ENCODE results near the gene CXCL12. TPM values are rescaled to one million over a fixed set of nuclear protein-coding genes. Genes with fewer than 3 reads are reported as not detected.

CXCL12 gene
- total RNA-seq, 1 donor from 2014 or later = 23.7 TPM

DNA sequence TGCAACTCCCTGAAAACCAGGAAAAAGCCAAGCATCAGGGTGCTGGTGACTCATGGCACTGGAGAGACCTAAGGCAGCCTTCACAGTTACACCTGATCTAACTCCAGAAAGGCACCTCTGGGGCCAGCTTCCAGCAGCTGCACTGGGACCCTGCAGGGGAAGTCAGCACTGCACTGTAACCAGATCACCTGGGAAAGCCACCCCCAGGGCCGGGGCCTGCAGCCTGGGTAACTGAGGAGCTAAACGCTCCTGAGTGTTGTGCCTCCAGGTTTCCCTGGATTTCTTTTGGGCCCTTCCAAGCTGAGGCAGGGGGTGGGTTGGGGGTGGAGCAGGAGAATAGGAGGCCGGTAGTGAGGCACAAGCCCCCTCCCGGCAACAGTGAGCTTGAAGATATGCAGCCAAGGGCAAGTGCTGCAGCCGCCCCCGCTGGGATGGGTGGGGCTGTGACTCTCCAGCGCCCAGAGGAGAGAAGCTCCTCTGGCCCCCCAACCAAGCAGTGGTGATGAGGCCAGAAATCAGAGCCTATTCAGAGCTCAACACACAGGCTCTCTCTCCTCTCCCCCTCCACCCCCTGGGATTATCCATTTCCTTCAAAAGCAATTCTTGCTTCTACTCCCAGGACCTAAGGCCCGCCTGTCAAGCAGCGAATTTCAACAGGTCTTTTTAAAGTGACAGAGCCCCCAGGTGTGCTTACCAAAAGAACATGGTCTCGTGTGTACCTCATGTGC lies 2.6 kb downstream of the CXCL12 start:
- peak overlapping the region; percentile 63 for H3K9ac ChIP-seq (ENCODE audit: low read length)
- TF ChIP-seq, protein P1, sequence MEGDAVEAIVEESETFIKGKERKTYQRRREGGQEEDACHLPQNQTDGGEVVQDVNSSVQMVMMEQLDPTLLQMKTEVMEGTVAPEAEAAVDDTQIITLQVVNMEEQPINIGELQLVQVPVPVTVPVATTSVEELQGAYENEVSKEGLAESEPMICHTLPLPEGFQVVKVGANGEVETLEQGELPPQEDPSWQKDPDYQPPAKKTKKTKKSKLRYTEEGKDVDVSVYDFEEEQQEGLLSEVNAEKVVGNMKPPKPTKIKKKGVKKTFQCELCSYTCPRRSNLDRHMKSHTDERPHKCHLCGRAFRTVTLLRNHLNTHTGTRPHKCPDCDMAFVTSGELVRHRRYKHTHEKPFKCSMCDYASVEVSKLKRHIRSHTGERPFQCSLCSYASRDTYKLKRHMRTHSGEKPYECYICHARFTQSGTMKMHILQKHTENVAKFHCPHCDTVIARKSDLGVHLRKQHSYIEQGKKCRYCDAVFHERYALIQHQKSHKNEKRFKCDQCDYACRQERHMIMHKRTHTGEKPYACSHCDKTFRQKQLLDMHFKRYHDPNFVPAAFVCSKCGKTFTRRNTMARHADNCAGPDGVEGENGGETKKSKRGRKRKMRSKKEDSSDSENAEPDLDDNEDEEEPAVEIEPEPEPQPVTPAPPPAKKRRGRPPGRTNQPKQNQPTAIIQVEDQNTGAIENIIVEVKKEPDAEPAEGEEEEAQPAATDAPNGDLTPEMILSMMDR (IDR thresholded peaks at IDR 0.05; ENCODE audit: insufficient read depth, low read depth, low read length) = no peak
- no peak for TF ChIP-seq EZH2 (IDR thresholded peaks at IDR 0.05; ENCODE audit: insufficient read depth, low read length)

DNA sequence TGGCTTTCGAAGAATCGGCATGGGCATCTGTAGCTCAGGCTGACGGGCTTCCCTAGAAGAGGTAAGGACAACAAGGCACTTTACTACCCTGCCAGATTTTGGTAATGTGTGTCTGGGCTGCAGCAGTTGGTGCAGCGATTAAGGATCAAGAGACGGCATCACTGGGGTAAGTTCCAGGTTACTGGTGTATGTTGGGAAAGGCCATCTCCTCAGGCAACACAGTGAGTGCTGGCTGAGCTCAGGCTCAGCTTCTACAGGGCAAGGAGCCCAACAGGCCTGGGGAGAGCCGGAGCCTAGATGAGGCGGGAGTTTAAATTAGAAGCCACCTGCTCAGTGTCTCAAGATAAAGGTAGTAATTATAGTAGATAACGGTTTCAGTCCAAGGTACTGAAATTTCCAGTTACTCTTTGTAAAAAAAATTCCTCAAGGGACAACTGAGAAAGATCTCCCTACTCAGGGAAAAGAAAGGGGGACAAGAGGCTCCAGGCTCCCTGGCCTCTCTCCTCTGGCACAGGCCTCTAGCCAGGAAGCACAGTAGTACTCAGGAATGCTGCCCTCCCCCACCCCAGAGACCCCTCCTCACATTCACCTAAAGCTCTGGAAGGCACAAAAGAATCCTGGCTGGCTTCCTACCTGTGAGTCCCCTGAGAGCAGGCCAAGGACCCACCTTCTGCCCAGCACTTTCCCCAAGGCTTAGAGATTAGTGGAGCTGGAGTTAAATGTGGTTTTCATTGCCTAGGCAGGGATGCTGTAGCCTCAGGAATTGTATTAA lies 3.9 kb downstream of the CXCL12 start:
- no peak overlapping the region for H3K4me3 Mint-ChIP-seq (ENCODE audit: unreplicated experiment)
- no peak for TF ChIP-seq EZH2 (IDR thresholded peaks at IDR 0.05; ENCODE audit: insufficient read depth, low read length)
- TF ChIP-seq, protein P1 (IDR thresholded peaks at IDR 0.05; ENCODE audit: insufficient read depth, low read depth, low read length) = no peak
- H3K27ac ChIP-seq (ENCODE audit: low read depth, low read length) = no peak overlapping the region

More for the DNA sequence above, 2.6 kb downstream of the CXCL12 start:
- FAIRE-seq = no peak
- Histone ChIP-seq H3K79me2 (ENCODE audit: insufficient read depth, low read length) (peaks cover 36% of the 10 kb centered on the region), H3K27me3 (ENCODE audit: insufficient read depth, low read length) (peaks cover 4% of the 10 kb centered on the region), H3K4me1 (ENCODE audit: insufficient read depth, low read length) (peaks cover 22% of the 10 kb centered on the region), H3K4me3 (ENCODE audit: insufficient read depth, low read depth, low read length) (peak overlapping the region; percentile 61), H3K9me3 (ENCODE audit: insufficient read depth, low read depth, low read length) (no peaks in the 10 kb centered on the region), H3K27ac (ENCODE audit: low read depth, low read length) (no peak overlapping the region), H4K20me1 (ENCODE audit: insufficient read depth, low read length) (peaks cover 60% of the 10 kb centered on the region), H2AFZ (ENCODE audit: low read depth, low read length) (no peak overlapping the region), H3K36me3 (ENCODE audit: insufficient read depth, low read length) (peaks cover 2% of the 10 kb centered on the region), H3K4me2 (ENCODE audit: low read length) (peak overlapping the region; percentile 90)
- H3K36me3 Mint-ChIP-seq (ENCODE audit: low read depth, unreplicated experiment) = peaks cover 8% of the 10 kb centered on the region
- no peak for DNase-seq (ENCODE audit: low read depth)
- H3K27me3 Mint-ChIP-seq (ENCODE audit: low read depth, unreplicated experiment) = peaks cover 58% of the 10 kb centered on the region
- no peaks in the 10 kb centered on the region for H3K9me3 Mint-ChIP-seq (ENCODE audit: unreplicated experiment)
- peak overlapping the region; percentile 83 for H3K4me3 Mint-ChIP-seq (ENCODE audit: unreplicated experiment)
- H3K27ac Mint-ChIP-seq (ENCODE audit: unreplicated experiment) = no peak overlapping the region
- peaks cover 3% of the 10 kb centered on the region for H3K4me1 Mint-ChIP-seq (ENCODE audit: low read depth, unreplicated experiment)

More for the DNA sequence above, 3.9 kb downstream of the CXCL12 start:
- Histone ChIP-seq H3K79me2 (ENCODE audit: insufficient read depth, low read length) (peaks cover 36% of the 10 kb centered on the region), H2AFZ (ENCODE audit: low read depth, low read length) (no peak overlapping the region), H3K4me3 (ENCODE audit: insufficient read depth, low read depth, low read length) (no peak overlapping the region), H3K9ac (ENCODE audit: low read length) (no peak overlapping the region), H3K36me3 (ENCODE audit: insufficient read depth, low read length) (peaks cover 5% of the 10 kb centered on the region), H4K20me1 (ENCODE audit: insufficient read depth, low read length) (peaks cover 65% of the 10 kb centered on the region), H3K9me3 (ENCODE audit: insufficient read depth, low read depth, low read length) (no peaks in the 10 kb centered on the region), H3K4me2 (ENCODE audit: low read length) (no peak overlapping the region), H3K27me3 (ENCODE audit: insufficient read depth, low read length) (peaks cover 4% of the 10 kb centered on the region), H3K4me1 (ENCODE audit: insufficient read depth, low read length) (peaks cover 18% of the 10 kb centered on the region)
- FAIRE-seq (no peak), DNase-seq (ENCODE audit: low read depth) (no peak)
- H3K27me3 Mint-ChIP-seq (ENCODE audit: low read depth, unreplicated experiment) = peaks cover 62% of the 10 kb centered on the region
- H3K27ac Mint-ChIP-seq (ENCODE audit: unreplicated experiment) = no peak overlapping the region
- no peaks in the 10 kb centered on the region for H3K9me3 Mint-ChIP-seq (ENCODE audit: unreplicated experiment)
- peaks cover 3% of the 10 kb centered on the region for H3K4me1 Mint-ChIP-seq (ENCODE audit: low read depth, unreplicated experiment)
- H3K36me3 Mint-ChIP-seq (ENCODE audit: low read depth, unreplicated experiment) = peaks cover 8% of the 10 kb centered on the region
